HG02759 (cell line): Measurements from ENCODE around the gene IFI27L1.

Experiments used
- ATAC-seq: cut with Tn5 transposase; IDR thresholded peaks from one replicate; pipeline ENCODE4 v1.9.1; 2021; ENCODE audit warnings: mild to moderate bottlenecking, moderate library complexity; ENCODE audit not compliant: unreplicated experiment

IFI27L1 gene

GRCh38 chr14:94080621-94081385, at the start of gene IFI27L1, which contains the start of gene DDX24:
Gene IFI27L1 (plus strand): TSS chr14:94081310. CDS start chr14:94096938, 15,628 bp downstream.
Gene DDX24 (minus strand): TSS chr14:94081202. CDS start chr14:94079742, 1,460 bp downstream.
- ATAC-seq = peak; percentile 99

- ATAC-seq = no peak
Observed at GRCh38 chr14:94031883-94032279, 49.2 kb upstream of the IFI27L1 start.

DNA sequence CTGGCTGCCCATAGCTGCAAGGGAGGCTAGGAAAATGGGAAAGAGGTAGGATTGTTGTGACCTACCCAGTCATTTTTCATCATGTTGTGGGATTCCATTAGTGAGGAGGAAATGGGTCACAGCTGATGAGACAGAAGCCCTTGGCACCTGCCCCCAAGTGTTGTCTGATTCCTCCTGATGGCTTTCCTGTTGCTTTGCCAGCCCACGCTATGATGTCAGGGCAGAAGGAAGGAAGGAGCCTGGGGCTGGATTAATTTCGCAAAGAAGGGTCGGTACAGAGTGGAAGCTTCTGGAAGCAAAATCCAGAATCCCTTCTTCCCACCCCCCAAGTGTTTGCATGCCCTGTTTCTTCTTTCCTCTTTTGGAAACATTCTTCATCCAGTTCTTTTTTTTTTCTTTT, 46.2 kb upstream of the IFI27L1 start:
- no peak for ATAC-seq

- peak; percentile 92 for ATAC-seq
Observed at GRCh38 chr14:94036313-94037167, 44.6 kb upstream of the IFI27L1 start.

- no peak for ATAC-seq
Observed at GRCh38 chr14:94037954-94038353, 43.2 kb upstream of the IFI27L1 start.

GRCh38 chr14:94038510-94038909, 42.6 kb upstream of the IFI27L1 start:
- ATAC-seq = no peak

DNA sequence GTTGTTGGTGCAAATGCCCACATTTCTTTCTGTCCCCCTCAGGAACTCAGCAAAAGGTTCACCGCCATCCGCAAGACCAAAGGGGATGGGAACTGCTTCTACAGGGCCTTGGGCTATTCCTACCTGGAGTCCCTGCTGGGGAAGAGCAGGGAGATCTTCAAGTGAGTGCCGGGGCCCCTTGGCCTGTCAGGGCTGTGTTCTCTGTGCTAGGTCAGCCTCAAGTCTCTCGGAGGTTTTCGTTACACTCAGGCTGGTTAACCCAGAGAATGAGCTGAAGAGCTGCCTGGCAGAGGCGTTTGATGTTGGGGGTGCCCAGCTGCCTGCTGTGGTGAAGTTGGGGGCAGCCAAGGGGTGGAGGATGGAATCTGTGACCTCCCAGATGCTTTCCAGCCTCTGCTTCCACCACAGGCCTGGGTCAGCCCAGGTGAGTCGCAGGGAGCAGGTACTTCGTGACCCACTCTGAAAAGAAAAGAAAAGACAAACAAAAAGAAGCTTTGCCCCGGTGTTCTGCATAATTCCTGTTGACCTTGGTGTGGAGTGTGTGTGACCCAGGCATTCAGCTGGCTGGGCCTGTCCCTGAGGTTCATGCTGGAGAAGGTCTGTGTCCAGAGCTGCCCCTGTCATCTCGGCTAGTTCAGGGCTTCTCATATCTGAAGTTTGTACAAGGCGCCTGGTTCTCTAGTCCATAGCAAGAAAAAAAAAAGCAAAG, 42.0 kb upstream of the IFI27L1 start:
- ATAC-seq = no peak

DNA sequence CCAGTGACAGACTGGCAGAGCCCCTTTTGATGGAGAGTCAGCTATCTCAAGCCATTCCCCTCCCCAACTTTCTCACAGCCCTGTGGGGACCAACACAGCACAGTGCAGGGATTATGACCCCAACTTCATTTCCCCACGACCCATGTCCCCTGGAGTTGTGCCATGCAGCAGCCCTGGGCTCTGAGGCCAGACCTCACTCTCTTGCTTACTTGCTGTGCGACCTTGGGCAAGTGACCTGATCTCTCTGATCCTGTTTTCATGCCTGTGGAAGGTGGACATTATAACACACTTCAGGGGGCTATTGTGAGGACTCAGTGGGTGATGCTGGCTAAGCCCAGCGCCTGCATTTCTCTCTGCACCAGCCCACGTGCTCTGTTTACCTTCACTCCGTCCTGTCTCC, 40.9 kb upstream of the IFI27L1 start:
- no peak for ATAC-seq

GRCh38 chr14:94040796-94041195, 40.3 kb upstream of the IFI27L1 start:
- ATAC-seq = no peak

- ATAC-seq = no peak
Observed at GRCh38 chr14:94041551-94042346, 39.4 kb upstream of the IFI27L1 start.

GRCh38 chr14:94042433-94043091, 38.5 kb upstream of the IFI27L1 start:
- ATAC-seq = no peak

- no peak for ATAC-seq
Observed at GRCh38 chr14:94043111-94043755, 37.9 kb upstream of the IFI27L1 start.

DNA sequence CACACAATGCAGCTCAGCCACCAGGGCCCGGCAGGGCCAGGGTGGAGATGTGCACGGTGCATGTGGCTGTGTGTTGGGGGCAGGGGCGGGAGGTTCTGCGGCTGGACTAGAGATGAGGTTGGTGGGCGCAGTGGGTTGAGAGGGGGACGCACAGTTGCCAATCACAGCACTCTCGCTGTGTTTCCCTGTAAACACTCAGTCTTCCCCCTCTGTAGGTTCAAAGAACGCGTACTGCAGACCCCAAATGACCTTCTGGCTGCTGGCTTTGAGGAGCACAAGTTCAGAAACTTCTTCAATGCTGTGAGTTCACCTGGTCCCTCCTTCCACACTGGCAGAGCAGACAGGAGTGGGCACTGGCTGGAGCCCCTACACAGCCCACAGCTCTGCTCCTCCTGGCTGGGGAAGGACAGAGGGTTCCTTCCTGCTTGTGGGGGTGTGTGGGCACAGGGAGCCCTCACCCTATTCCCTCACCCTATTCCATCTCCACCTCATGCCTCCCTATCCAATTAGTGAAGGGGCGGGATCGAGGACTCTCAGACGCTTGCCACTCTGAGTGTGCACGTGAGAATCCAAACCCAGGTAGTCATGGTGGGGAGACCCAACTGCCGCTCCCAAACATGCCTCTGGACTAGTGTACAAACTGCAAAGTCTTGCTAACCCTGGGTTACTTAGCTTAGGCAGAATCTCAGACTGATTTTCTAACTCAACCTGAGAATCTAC, 37.2 kb upstream of the IFI27L1 start:
- ATAC-seq = no peak

- no peak for ATAC-seq
Observed at GRCh38 chr14:94044476-94045091, 36.5 kb upstream of the IFI27L1 start.

DNA sequence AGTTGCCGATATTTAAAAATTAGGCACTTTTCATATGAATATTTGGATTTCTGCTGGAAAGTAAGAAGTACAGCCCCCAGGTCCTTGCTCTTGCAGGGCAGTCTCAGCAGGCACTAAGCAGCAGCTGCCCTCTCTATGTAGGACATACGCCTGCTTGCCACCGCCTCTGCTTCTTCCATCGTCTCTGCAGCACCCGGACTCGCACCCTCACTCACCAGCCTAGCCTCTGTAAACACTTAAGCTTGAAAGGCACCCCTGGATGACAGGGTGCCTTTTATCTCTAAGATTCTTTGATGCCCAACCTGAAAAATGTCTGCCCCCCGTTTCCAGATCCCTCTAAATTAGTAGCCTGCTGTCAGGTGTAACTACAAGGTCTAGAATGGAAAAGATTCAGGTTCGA, 36.0 kb upstream of the IFI27L1 start:
- no peak for ATAC-seq

- ATAC-seq = no peak
Observed at GRCh38 chr14:94045563-94046345, 35.4 kb upstream of the IFI27L1 start.

GRCh38 chr14:94046696-94047250, 34.3 kb upstream of the IFI27L1 start:
- no peak for ATAC-seq
